ENCODE measurements around the gene PAPOLA.

The PAPOLA gene

DNA sequence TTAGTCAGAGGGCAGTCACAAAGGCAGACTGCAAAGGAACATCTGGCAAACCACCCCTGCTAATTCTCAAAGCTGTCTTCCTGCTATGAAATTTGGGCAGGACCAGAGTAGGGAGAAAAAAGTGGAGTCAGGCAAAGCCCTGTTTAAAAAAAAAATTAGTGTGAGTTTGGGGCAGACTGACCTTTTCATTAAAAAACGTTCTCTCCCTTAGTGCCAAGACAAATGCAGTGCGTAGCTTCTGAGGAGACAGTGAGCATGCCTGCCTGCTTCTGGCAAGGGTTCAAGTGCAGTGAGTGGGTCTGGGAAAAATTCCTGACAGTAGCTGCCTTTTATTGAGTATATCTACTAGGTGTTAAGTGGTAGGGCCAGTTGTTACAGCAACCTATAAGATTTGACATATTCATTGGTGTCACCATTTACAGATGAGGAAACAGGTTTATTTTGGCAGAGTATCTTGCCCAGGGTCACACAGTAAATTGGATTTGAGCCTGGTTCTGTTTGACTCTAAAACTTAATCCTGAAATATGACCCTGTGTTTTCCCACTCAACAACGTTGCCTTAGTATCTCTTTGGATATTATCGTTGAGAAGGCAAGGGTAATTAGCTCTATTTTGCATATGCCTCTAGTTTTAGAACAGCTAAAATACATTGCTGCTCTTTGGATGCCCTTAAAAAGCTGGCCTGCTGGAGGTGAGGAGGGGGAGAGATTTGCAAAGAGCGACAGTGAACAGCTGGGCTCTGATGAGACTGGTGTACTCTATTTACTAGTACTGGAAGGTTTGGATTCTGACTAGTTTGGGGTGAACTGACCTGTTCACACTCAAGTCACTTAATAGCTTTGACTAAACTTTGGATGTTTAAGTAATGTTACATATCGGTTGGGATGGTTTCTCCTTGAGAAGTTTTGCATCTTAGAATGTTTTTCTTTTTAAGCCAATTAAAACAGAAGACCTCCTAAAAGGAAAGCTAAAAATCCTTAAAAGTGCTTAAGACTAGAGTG lies 72.8 kb downstream of the PAPOLA start:
- 88 to 95% methylated on average over 5 to 6 of the region's 6 CpGs for WGBS, 2 experiments
- Histone ChIP-seq H3K27me3 (ENCODE audit: control insufficient read depth, insufficient read depth, low read length, poor library complexity, severe bottlenecking) (no peaks in the 10 kb centered on the region), H3K36me3 (ENCODE audit: control insufficient read depth, insufficient read depth, low read length) (no peaks in the 10 kb centered on the region), H3K27ac (ENCODE audit: insufficient read depth, low read depth, low read length, poor library complexity, severe bottlenecking) (no peak overlapping the region), H3K4me1 (ENCODE audit: control insufficient read depth, insufficient read depth, low read length) (no peaks in the 10 kb centered on the region), H3K9me3 (ENCODE audit: control insufficient read depth, low read length) (no peaks in the 10 kb centered on the region), H3K4me3 (ENCODE audit: insufficient read depth, low read depth, low read length) (no peak overlapping the region)

DNA sequence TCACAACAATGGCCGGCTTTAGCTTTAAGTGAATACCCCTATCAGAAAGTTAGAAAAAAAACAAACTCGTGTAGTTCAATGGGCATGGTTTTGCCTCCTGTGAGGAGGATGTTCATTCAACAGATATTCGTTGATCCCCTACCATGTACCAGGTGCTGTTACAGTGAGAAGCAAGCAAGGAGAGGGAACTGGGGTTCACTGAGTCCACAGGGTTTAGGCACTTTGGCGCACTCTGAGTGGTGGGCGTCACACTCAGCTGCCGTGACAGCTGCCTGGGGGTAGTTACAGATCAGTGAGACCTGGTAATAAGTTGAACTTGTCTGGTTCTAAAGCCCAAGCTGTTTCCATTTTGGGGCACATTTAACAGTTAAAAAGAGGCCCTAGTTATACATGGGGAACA lies 74.2 kb downstream of the PAPOLA start:
- no peaks in the 10 kb centered on the region for H3K9me3 ChIP-seq (ENCODE audit: control insufficient read depth, low read length)
- H3K4me3 ChIP-seq (ENCODE audit: insufficient read depth, low read depth, low read length): no peak overlapping the region
- 90 to 95% methylated on average over 6 of the region's 6 CpGs for WGBS, 2 experiments
- no peaks in the 10 kb centered on the region for H3K36me3 ChIP-seq (ENCODE audit: control insufficient read depth, insufficient read depth, low read length)
- no peaks in the 10 kb centered on the region for H3K27me3 ChIP-seq (ENCODE audit: control insufficient read depth, insufficient read depth, low read length, poor library complexity, severe bottlenecking)
- no peaks in the 10 kb centered on the region for H3K4me1 ChIP-seq (ENCODE audit: control insufficient read depth, insufficient read depth, low read length)
- H3K27ac ChIP-seq (ENCODE audit: insufficient read depth, low read depth, low read length, poor library complexity, severe bottlenecking): no peak overlapping the region

DNA sequence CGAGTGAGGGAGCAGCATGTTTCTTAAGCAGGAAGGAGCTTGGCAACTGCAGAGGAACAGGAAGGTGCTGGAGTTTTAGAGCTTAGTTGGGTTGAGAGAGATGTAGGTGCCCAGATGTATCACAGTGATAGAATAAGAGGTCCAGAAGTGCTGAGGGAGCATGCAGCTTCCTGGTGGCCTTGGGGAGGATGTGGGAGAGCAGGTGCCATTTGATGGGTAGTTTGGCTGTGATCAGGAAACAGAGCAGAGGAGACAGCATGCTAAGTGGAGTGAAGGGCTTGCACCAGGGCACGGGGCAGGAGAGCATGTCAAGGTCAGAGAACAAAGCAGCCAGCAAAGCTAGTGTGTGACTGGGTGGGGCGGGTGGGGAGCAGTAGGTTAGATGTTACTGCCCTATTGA lies 74.8 kb downstream of the PAPOLA start:
- H3K27me3 ChIP-seq (ENCODE audit: control insufficient read depth, insufficient read depth, low read length, poor library complexity, severe bottlenecking): no peaks in the 10 kb centered on the region
- H3K4me3 ChIP-seq (ENCODE audit: insufficient read depth, low read depth, low read length): no peak overlapping the region
- no peaks in the 10 kb centered on the region for H3K36me3 ChIP-seq (ENCODE audit: control insufficient read depth, insufficient read depth, low read length)
- no peaks in the 10 kb centered on the region for H3K9me3 ChIP-seq (ENCODE audit: control insufficient read depth, low read length)
- H3K4me1 ChIP-seq (ENCODE audit: control insufficient read depth, insufficient read depth, low read length): no peaks in the 10 kb centered on the region
- H3K27ac ChIP-seq (ENCODE audit: insufficient read depth, low read depth, low read length, poor library complexity, severe bottlenecking): no peak overlapping the region
- 90 to 94% methylated on average over 3 of the region's 3 CpGs for WGBS, 2 experiments

DNA sequence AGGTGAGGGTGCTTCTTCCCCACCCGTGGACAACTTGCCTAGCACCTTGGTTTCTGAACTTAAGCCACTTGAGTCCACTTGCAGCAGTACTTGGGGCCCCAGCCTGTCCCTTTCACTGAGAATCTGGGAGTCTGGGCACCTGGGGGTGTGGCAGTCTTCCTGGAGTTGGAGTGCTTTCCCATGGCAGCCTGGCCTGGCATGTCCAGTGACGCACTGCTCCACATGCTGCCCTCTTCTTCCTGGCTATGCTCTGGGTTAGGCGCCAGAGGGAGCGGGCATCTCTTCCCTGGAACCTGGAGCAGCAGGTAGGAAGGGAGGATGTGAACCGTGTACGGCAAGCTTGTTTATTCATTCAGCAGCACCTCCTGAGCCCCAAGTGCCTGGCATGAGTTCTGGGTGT lies 76.4 kb downstream of the PAPOLA start:
- no peaks in the 10 kb centered on the region for H3K9me3 ChIP-seq (ENCODE audit: control insufficient read depth, low read length)
- 91 to 93% methylated on average over 6 of the region's 6 CpGs for WGBS, 2 experiments
- H3K4me3 ChIP-seq (ENCODE audit: insufficient read depth, low read depth, low read length): no peak overlapping the region
- H3K36me3 ChIP-seq (ENCODE audit: control insufficient read depth, insufficient read depth, low read length): no peaks in the 10 kb centered on the region
- no peaks in the 10 kb centered on the region for H3K27me3 ChIP-seq (ENCODE audit: control insufficient read depth, insufficient read depth, low read length, poor library complexity, severe bottlenecking)
- H3K4me1 ChIP-seq (ENCODE audit: control insufficient read depth, insufficient read depth, low read length): no peaks in the 10 kb centered on the region
- no peak overlapping the region for H3K27ac ChIP-seq (ENCODE audit: insufficient read depth, low read depth, low read length, poor library complexity, severe bottlenecking)

DNA sequence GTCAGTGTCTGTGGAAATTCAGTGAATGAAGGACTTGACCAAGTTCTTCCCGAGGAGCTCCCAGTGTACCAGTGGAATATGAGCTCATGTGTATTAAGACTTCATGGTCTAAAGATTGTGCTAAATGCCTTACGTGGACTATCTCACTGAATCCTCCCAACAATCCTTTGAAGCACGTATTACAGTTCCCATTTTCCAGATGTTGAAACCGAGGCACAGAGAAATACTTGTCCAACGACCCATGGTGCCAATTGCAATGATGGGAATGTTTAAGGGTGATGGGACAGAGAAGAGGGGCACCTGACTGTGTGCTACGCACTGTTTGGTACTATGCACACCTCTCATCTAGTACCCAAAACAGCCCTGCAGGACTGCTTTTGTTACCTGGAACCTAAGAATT lies 77.2 kb downstream of the PAPOLA start:
- Histone ChIP-seq H3K4me3 (ENCODE audit: insufficient read depth, low read depth, low read length) (no peak overlapping the region), H3K4me1 (ENCODE audit: control insufficient read depth, insufficient read depth, low read length) (no peaks in the 10 kb centered on the region), H3K9me3 (ENCODE audit: control insufficient read depth, low read length) (no peaks in the 10 kb centered on the region), H3K27ac (ENCODE audit: insufficient read depth, low read depth, low read length, poor library complexity, severe bottlenecking) (no peak overlapping the region), H3K27me3 (ENCODE audit: control insufficient read depth, insufficient read depth, low read length, poor library complexity, severe bottlenecking) (no peaks in the 10 kb centered on the region), H3K36me3 (ENCODE audit: control insufficient read depth, insufficient read depth, low read length) (no peaks in the 10 kb centered on the region)
- 93 to 96% methylated on average over 6 of the region's 6 CpGs for WGBS, 2 experiments

DNA sequence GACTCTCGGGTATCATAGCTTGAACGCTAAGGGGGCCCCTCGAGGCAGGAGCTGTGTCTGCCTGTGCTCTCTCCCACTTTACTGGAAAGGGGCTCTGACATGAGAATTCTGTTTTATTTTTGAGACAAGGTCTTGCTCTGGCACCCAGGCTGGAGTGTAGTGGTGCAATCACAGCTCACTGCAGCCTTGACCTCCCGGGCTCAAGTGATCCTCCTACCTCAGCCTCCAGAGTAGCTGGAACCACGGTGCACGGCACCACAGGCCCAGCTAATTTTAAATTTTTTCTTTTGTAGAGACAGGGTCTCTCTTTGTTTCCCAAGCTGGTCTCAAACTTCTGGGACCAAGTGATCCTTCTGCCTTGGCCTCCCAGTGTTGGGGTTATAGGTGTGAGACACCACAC lies 77.7 kb downstream of the PAPOLA start:
- Histone ChIP-seq H3K36me3 (ENCODE audit: control insufficient read depth, insufficient read depth, low read length) (no peaks in the 10 kb centered on the region), H3K27ac (ENCODE audit: insufficient read depth, low read depth, low read length, poor library complexity, severe bottlenecking) (no peak overlapping the region), H3K4me3 (ENCODE audit: insufficient read depth, low read depth, low read length) (no peak overlapping the region), H3K4me1 (ENCODE audit: control insufficient read depth, insufficient read depth, low read length) (no peaks in the 10 kb centered on the region), H3K27me3 (ENCODE audit: control insufficient read depth, insufficient read depth, low read length, poor library complexity, severe bottlenecking) (no peaks in the 10 kb centered on the region), H3K9me3 (ENCODE audit: control insufficient read depth, low read length) (no peaks in the 10 kb centered on the region)
- WGBS, 2 experiments: 91 to 95% methylated on average over 6 of the region's 6 CpGs

DNA sequence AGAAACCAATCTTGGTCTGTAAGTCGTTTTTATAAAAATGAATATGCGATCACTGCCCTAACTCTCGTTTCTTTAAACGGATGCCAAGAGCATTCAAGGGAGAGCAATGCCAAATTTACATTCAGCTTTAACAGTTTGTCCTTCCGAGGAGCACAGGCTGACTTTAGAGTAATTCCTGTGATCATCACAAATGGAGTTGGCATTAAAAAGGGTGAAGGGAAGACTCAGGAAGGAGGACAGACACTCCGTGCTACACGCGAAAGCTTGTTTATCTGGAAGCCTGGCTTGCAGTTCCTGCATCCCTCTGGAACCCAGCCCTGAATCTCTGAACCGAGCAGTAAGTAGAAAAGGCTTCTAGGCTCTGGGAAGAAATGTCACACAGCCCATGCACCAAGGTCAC lies 78.4 kb downstream of the PAPOLA start:
- no peak overlapping the region for H3K4me3 ChIP-seq (ENCODE audit: insufficient read depth, low read depth, low read length)
- H3K27ac ChIP-seq (ENCODE audit: insufficient read depth, low read depth, low read length, poor library complexity, severe bottlenecking): no peak overlapping the region
- WGBS, 2 experiments: 83 to 88% methylated on average over 9 of the region's 9 CpGs
- H3K4me1 ChIP-seq (ENCODE audit: control insufficient read depth, insufficient read depth, low read length): no peaks in the 10 kb centered on the region
- H3K36me3 ChIP-seq (ENCODE audit: control insufficient read depth, insufficient read depth, low read length): no peaks in the 10 kb centered on the region
- H3K9me3 ChIP-seq (ENCODE audit: control insufficient read depth, low read length): no peaks in the 10 kb centered on the region
- H3K27me3 ChIP-seq (ENCODE audit: control insufficient read depth, insufficient read depth, low read length, poor library complexity, severe bottlenecking): no peaks in the 10 kb centered on the region

DNA sequence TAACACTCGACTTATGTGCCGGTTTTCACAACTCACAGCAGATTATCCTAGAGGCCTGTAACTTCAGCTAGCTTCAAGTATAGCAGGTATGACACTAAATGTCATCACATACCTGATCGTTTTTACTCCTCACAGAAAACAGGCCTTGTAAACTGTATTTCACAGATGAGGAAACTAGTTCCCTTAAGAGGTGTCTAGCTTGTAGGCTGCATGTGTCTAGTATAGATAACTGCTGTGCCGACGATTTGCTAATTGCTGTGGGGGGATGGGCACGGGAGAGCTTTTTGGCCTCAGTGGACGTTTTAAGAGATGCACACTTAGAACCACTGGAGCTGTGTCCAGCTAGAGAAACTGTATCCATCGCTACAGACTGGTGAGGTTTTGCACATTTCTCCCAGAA lies 78.8 kb downstream of the PAPOLA start:
- H3K9me3 ChIP-seq (ENCODE audit: control insufficient read depth, low read length): no peaks in the 10 kb centered on the region
- no peaks in the 10 kb centered on the region for H3K4me1 ChIP-seq (ENCODE audit: control insufficient read depth, insufficient read depth, low read length)
- 92 to 95% methylated on average over 8 of the region's 8 CpGs for WGBS, 2 experiments
- no peak overlapping the region for H3K27ac ChIP-seq (ENCODE audit: insufficient read depth, low read depth, low read length, poor library complexity, severe bottlenecking)
- no peak overlapping the region for H3K4me3 ChIP-seq (ENCODE audit: insufficient read depth, low read depth, low read length)
- no peaks in the 10 kb centered on the region for H3K36me3 ChIP-seq (ENCODE audit: control insufficient read depth, insufficient read depth, low read length)
- no peaks in the 10 kb centered on the region for H3K27me3 ChIP-seq (ENCODE audit: control insufficient read depth, insufficient read depth, low read length, poor library complexity, severe bottlenecking)

DNA sequence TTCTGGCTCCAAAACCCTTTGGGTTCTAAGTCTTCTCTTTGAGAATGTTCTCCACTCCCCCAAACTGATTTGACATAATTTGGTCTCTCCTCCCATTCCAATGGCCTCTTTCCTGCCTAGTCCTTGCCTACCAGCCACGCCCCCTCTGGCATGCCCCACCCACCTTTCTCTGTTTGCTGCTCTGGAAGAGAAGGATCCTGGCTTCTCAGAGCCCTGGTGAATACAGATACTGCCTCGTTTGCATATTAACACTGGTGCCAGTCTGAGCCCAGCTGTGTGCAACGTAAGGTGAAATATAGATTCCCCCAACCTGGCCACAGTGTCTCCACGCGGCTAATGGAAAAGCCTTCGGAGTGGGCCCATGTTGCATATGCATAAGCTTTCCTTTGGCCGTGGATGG lies 79.7 kb downstream of the PAPOLA start:
- 84 to 86% methylated on average over 7 of the region's 7 CpGs for WGBS, 2 experiments
- no peak overlapping the region for H3K27ac ChIP-seq (ENCODE audit: insufficient read depth, low read depth, low read length, poor library complexity, severe bottlenecking)
- no peaks in the 10 kb centered on the region for H3K4me1 ChIP-seq (ENCODE audit: control insufficient read depth, insufficient read depth, low read length)
- H3K36me3 ChIP-seq (ENCODE audit: control insufficient read depth, insufficient read depth, low read length): no peaks in the 10 kb centered on the region
- no peaks in the 10 kb centered on the region for H3K9me3 ChIP-seq (ENCODE audit: control insufficient read depth, low read length)
- H3K27me3 ChIP-seq (ENCODE audit: control insufficient read depth, insufficient read depth, low read length, poor library complexity, severe bottlenecking): no peaks in the 10 kb centered on the region
- H3K4me3 ChIP-seq (ENCODE audit: insufficient read depth, low read depth, low read length): no peak overlapping the region

DNA sequence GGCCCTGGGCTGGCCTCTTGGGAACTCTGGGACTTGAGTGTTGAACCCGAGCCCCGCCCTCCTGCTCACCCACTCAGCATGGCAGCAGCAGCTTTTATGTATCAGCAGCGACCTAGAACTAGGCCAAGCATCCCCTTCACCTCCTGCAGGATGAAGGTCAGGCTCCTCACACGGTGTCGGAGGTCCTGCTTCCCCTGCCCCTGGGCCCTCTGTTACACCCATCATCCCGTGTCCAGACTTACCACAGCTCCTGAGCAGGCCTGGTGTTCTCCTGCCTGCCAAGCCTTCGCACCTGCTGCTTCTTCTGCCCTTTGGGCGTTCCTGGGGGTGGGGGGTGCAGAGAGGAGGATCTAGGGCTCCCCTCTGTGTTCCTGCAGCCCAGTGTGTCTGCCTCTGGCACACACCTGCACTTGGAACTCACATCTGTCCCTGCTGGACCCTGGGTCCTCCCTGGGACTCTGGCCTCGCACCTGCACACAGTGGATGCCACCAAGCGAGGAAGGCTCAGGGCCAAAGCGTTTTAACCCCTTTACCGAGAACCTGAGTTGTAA lies 80.3 kb downstream of the PAPOLA start:
- H3K4me1 ChIP-seq (ENCODE audit: control insufficient read depth, insufficient read depth, low read length): no peaks in the 10 kb centered on the region
- no peak overlapping the region for H3K4me3 ChIP-seq (ENCODE audit: insufficient read depth, low read depth, low read length)
- H3K9me3 ChIP-seq (ENCODE audit: control insufficient read depth, low read length): no peaks in the 10 kb centered on the region
- H3K36me3 ChIP-seq (ENCODE audit: control insufficient read depth, insufficient read depth, low read length): no peaks in the 10 kb centered on the region
- H3K27me3 ChIP-seq (ENCODE audit: control insufficient read depth, insufficient read depth, low read length, poor library complexity, severe bottlenecking): no peaks in the 10 kb centered on the region
- 85 to 89% methylated on average over 12 of the region's 12 CpGs for WGBS, 2 experiments
- H3K27ac ChIP-seq (ENCODE audit: insufficient read depth, low read depth, low read length, poor library complexity, severe bottlenecking): no peak overlapping the region
